ENCODE results near the gene NEDD1. TPM values are rescaled to one million over a fixed set of nuclear protein-coding genes. Genes with fewer than 3 reads are reported as not detected.

Gene NEDD1
- total and polyA plus RNA-seq, 4 donors = 2.4 to 28.9 (median 3.9) TPM

DNA sequence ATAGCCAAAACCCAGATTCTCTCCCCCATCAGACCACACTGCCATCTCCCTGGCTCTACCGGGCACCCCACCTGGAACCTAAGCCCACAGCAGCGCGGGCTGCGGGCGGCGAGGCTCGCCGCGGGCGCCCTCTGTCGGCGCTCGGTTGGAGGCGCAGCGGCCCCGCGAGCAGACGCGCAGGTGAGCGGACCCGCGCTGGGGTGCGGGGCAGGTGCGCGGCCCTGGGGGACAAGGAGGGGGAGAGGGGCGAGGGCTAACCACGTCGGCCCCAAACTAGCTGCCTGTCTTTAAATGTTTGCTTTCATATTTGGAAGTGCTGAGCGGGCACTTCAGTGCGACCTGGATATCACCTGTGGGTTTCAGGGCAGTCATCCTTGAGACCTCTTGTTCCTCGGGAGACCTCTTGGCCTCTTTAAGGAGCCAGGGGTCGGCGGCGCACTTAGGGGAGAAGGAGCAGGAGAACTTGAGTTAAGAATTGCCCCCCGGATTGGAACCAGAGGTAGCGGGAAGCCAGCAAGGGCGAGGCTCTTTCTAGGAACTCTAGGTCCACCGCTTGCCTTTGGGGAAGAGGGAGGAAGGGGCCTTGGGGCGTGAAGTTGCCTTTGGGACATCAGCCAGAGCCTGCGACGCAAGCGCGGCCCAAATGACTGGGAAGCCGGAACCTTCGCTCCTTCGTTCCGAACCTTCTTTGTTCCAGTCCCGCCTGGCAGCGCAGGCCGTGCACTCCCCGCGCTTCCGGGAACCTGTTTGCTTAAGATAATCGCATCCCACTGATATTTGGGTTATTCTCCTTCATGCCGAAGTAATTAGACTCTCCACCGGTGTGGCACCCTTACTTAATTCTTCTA is 78.7 kb downstream of the NEDD1 start:
- Histone ChIP-seq H3K4me1 (ENCODE audit: control insufficient read depth in 4 of 4, insufficient read depth in 4 of 4, low read length in 3 of 4) (peaks cover 0 to 11% (median 3%) of the 10 kb centered on the region in 4 donors), H3K27ac (ENCODE audit: low read depth in 1 of 2, low read length in 2 of 2) (no peak overlapping the region), H3K9me3 (ENCODE audit: control insufficient read depth in 4 of 4, low read length in 3 of 4) (no peaks in the 10 kb centered on the region), H3K27me3 (ENCODE audit: control insufficient read depth in 4 of 4, insufficient read depth in 4 of 4, low read length in 3 of 4) (peaks cover 0 to 3% (median 1%) of the 10 kb centered on the region in 4 donors), H3K4me3 (ENCODE audit: low read depth in 1 of 3, low read length in 3 of 3) (peak overlapping the region in 2 of 3 donors; percentile 8 to 48), H3K36me3 (ENCODE audit: control insufficient read depth in 4 of 4, insufficient read depth in 3 of 4, low read depth in 1 of 4, low read length in 3 of 4) (no peaks in the 10 kb centered on the region), H3K9ac (ENCODE audit: low read depth in 1 of 2, low read length in 2 of 2) (no peak overlapping the region)
- peak; percentile 21 to 54 for TF ChIP-seq RAD21 (IDR thresholded peaks at IDR 0.05)
- TF ChIP-seq SP1 (IDR thresholded peaks at IDR 0.05) = no peak
- peak; percentile 57 for TF ChIP-seq CTCF (IDR thresholded peaks at IDR 0.05; ENCODE audit: low read depth, low read length, missing input control)
- DNase-seq (ENCODE audit: low spot score) = peak; percentile 71
- 3% methylated on average over 56 of the region's 56 CpGs for WGBS

DNA sequence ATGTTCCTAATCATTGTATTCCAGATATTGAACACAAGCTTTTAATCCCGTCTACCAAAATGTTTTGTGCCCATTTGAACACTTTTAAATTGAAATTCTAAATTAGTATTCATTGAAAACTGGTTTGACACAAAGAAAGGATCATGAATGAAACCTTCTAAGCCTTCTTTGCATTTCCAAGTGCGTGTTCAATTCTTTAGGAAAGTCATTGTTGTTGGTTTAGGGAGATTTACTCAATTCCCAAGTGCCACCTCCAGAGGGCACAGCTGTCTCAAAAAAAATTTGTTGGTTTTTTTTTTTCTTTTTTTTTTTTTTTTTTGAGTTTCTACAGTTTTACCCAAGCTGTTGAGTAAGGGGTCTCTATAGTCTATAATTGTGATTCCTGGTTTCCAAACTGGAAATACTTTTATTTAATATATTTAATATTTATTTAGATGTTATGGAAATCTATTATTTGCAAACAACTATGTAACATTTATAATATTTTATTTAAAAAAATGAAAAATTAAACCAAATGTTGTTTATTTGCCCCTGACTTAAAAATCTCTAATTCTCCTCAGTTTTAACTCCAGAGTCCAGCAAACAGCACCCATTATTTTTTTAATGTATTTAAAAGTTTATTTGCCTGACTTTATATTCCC is 79.9 kb downstream of the NEDD1 start:
- H3K36me3 ChIP-seq (ENCODE audit: control insufficient read depth in 4 of 4, insufficient read depth in 3 of 4, low read depth in 1 of 4, low read length in 3 of 4) = no peaks in the 10 kb centered on the region
- H3K9ac ChIP-seq (ENCODE audit: low read depth in 1 of 2, low read length in 2 of 2) = no peak overlapping the region
- TF ChIP-seq RAD21 (IDR thresholded peaks at IDR 0.05) (peak; percentile 66 to 68), CTCF (IDR thresholded peaks at IDR 0.05; ENCODE audit: low read depth, low read length, missing input control) (peak; percentile 47)
- TF ChIP-seq, protein P1, sequence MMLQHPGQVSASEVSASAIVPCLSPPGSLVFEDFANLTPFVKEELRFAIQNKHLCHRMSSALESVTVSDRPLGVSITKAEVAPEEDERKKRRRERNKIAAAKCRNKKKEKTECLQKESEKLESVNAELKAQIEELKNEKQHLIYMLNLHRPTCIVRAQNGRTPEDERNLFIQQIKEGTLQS (IDR thresholded peaks at IDR 0.05) = no peak
- H3K27ac ChIP-seq (ENCODE audit: low read depth in 1 of 2, low read length in 2 of 2) = no peak overlapping the region
- H3K9me3 ChIP-seq (ENCODE audit: control insufficient read depth in 4 of 4, low read length in 3 of 4) = no peaks in the 10 kb centered on the region
- DNase-seq (ENCODE audit: low spot score) = no peak
- H3K4me1 ChIP-seq (ENCODE audit: control insufficient read depth in 4 of 4, insufficient read depth in 4 of 4, low read length in 3 of 4) = peaks cover 0 to 11% (median 3%) of the 10 kb centered on the region in 4 donors
- no peak overlapping the region for H3K4me3 ChIP-seq (ENCODE audit: low read depth in 1 of 3, low read length in 3 of 3)
- H3K27me3 ChIP-seq (ENCODE audit: control insufficient read depth in 4 of 4, insufficient read depth in 4 of 4, low read length in 3 of 4) = peaks cover 0 to 3% (median 1%) of the 10 kb centered on the region in 4 donors
- WGBS = 29% methylated on average over 2 of the region's 2 CpGs

GRCh38 chr12:96988919-96989318 is 81.9 kb downstream of the NEDD1 start:
- no peaks in the 10 kb centered on the region for H3K9me3 ChIP-seq (ENCODE audit: control insufficient read depth in 4 of 4, low read length in 3 of 4)
- no peak overlapping the region for H3K27ac ChIP-seq (ENCODE audit: low read depth in 1 of 2, low read length in 2 of 2)
- no peak overlapping the region for H3K9ac ChIP-seq (ENCODE audit: low read depth in 1 of 2, low read length in 2 of 2)
- peaks cover 0 to 11% (median 3%) of the 10 kb centered on the region in 4 donors for H3K4me1 ChIP-seq (ENCODE audit: control insufficient read depth in 4 of 4, insufficient read depth in 4 of 4, low read length in 3 of 4)
- WGBS = 43% methylated on average over 3 of the region's 3 CpGs
- H3K27me3 ChIP-seq (ENCODE audit: control insufficient read depth in 4 of 4, insufficient read depth in 4 of 4, low read length in 3 of 4) = peaks cover 0 to 3% (median 1%) of the 10 kb centered on the region in 4 donors
- H3K36me3 ChIP-seq (ENCODE audit: control insufficient read depth in 4 of 4, insufficient read depth in 3 of 4, low read depth in 1 of 4, low read length in 3 of 4) = no peaks in the 10 kb centered on the region
- H3K4me3 ChIP-seq (ENCODE audit: low read depth in 1 of 3, low read length in 3 of 3) = no peak overlapping the region
- no peak for DNase-seq (ENCODE audit: low spot score)
- TF ChIP-seq SP1 (IDR thresholded peaks at IDR 0.05) (no peak), YY1 (IDR thresholded peaks at IDR 0.05) (no peak), RAD21 (IDR thresholded peaks at IDR 0.05) (no peak), NR2F2 (IDR thresholded peaks at IDR 0.05) (no peak), TAF1 (conservative IDR thresholded peaks at IDR 0.05) (no peak), FOXA1 (IDR thresholded peaks at IDR 0.05) (no peak), HNF4G (IDR thresholded peaks at IDR 0.05) (no peak), EGR1 (IDR thresholded peaks at IDR 0.05; ENCODE audit: low read depth in 2 of 2) (no peak), JUND (IDR thresholded peaks at IDR 0.05) (no peak)
- TF ChIP-seq, protein P1 (IDR thresholded peaks at IDR 0.05) = no peak
- TF ChIP-seq, protein P2, sequence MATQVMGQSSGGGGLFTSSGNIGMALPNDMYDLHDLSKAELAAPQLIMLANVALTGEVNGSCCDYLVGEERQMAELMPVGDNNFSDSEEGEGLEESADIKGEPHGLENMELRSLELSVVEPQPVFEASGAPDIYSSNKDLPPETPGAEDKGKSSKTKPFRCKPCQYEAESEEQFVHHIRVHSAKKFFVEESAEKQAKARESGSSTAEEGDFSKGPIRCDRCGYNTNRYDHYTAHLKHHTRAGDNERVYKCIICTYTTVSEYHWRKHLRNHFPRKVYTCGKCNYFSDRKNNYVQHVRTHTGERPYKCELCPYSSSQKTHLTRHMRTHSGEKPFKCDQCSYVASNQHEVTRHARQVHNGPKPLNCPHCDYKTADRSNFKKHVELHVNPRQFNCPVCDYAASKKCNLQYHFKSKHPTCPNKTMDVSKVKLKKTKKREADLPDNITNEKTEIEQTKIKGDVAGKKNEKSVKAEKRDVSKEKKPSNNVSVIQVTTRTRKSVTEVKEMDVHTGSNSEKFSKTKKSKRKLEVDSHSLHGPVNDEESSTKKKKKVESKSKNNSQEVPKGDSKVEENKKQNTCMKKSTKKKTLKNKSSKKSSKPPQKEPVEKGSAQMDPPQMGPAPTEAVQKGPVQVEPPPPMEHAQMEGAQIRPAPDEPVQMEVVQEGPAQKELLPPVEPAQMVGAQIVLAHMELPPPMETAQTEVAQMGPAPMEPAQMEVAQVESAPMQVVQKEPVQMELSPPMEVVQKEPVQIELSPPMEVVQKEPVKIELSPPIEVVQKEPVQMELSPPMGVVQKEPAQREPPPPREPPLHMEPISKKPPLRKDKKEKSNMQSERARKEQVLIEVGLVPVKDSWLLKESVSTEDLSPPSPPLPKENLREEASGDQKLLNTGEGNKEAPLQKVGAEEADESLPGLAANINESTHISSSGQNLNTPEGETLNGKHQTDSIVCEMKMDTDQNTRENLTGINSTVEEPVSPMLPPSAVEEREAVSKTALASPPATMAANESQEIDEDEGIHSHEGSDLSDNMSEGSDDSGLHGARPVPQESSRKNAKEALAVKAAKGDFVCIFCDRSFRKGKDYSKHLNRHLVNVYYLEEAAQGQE (IDR thresholded peaks at IDR 0.05) = no peak
- TF ChIP-seq, protein P3, sequence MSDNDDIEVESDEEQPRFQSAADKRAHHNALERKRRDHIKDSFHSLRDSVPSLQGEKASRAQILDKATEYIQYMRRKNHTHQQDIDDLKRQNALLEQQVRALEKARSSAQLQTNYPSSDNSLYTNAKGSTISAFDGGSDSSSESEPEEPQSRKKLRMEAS (IDR thresholded peaks at IDR 0.05) = no peak
- TF ChIP-seq, protein P4, sequence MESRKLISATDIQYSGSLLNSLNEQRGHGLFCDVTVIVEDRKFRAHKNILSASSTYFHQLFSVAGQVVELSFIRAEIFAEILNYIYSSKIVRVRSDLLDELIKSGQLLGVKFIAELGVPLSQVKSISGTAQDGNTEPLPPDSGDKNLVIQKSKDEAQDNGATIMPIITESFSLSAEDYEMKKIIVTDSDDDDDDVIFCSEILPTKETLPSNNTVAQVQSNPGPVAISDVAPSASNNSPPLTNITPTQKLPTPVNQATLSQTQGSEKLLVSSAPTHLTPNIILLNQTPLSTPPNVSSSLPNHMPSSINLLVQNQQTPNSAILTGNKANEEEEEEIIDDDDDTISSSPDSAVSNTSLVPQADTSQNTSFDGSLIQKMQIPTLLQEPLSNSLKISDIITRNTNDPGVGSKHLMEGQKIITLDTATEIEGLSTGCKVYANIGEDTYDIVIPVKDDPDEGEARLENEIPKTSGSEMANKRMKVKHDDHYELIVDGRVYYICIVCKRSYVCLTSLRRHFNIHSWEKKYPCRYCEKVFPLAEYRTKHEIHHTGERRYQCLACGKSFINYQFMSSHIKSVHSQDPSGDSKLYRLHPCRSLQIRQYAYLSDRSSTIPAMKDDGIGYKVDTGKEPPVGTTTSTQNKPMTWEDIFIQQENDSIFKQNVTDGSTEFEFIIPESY (IDR thresholded peaks at IDR 0.05) = no peak
